Stimulated activated CD8-positive, alpha-beta memory T cell treated with anti-CD3 and anti-CD28 coated beads, Interleukin-7, amount 100 ng/mL, for 1 hour (primary cell): ENCODE data around the gene CWF19L1.
A peak's percentile ranks its signal among the peaks of the same experiment; 100 is the strongest.

Experiments used
- DNase-seq, 2 donors: peaks; one replicate each; pipeline ENCODE4 v3.0.0-alpha.2; 2020; ENCODE audit warnings: low read depth in 2 of 2

Gene CWF19L1

GRCh38 chr10:100248820-100249219 is 18.6 kb downstream of the CWF19L1 start:
- no peak for DNase-seq

GRCh38 chr10:100245484-100246220 is 21.8 kb downstream of the CWF19L1 start:
- no peak for DNase-seq

- DNase-seq, result no peak
Observed at GRCh38 chr10:100239851-100240250, 27.6 kb downstream of the CWF19L1 start.

- no peak for DNase-seq
Observed at GRCh38 chr10:100238429-100238828, 29.0 kb downstream of the CWF19L1 start.

- no peak for DNase-seq
Observed at GRCh38 chr10:100232101-100232500, 35.3 kb downstream of the CWF19L1 start.

- DNase-seq, result no peak
Observed at GRCh38 chr10:100229819-100230422, 37.5 kb downstream of the CWF19L1 start.

GRCh38 chr10:100223879-100224278 is 43.6 kb downstream of the CWF19L1 start:
- no peak for DNase-seq

- no peak for DNase-seq
Observed at GRCh38 chr10:100222529-100222928, 44.9 kb downstream of the CWF19L1 start.

- no peak for DNase-seq
Observed at GRCh38 chr10:100216006-100216405, 51.4 kb downstream of the CWF19L1 start.

- no peak for DNase-seq
Observed at GRCh38 chr10:100209303-100209702, 58.1 kb downstream of the CWF19L1 start.

GRCh38 chr10:100208276-100208675 is 59.2 kb downstream of the CWF19L1 start:
- no peak for DNase-seq

- DNase-seq, result no peak
Observed at GRCh38 chr10:100204370-100204769, 63.1 kb downstream of the CWF19L1 start.

- DNase-seq, result no peak
Observed at GRCh38 chr10:100201549-100201948, 65.9 kb downstream of the CWF19L1 start.

- DNase-seq, result no peak
Observed at GRCh38 chr10:100194711-100195110, 72.7 kb downstream of the CWF19L1 start.

GRCh38 chr10:100192350-100192749 is 75.1 kb downstream of the CWF19L1 start:
- no peak for DNase-seq

- DNase-seq, result no peak
Observed at GRCh38 chr10:100186253-100187212, 80.9 kb downstream of the CWF19L1 start.

GRCh38 chr10:100185364-100186252 is 81.8 kb downstream of the CWF19L1 start, which contains the start of gene ERLIN1:
TSS of gene ERLIN1 (minus strand) at chr10:100186029. CDS start at chr10:100185626, 403 bp downstream.
- peak; percentile 84 for DNase-seq

GRCh38 chr10:100184840-100185239 is 82.6 kb downstream of the CWF19L1 start:
- no peak for DNase-seq

- no peak for DNase-seq
Observed at GRCh38 chr10:100184426-100184825, 83.0 kb downstream of the CWF19L1 start.

- DNase-seq, result no peak
Observed at GRCh38 chr10:100183481-100183880, 84.0 kb downstream of the CWF19L1 start.

GRCh38 chr10:100182908-100183307 is 84.5 kb downstream of the CWF19L1 start:
- no peak for DNase-seq
